Activated naive CD8-positive, alpha-beta T cell treated with anti-CD3 and anti-CD28 coated beads for 36 hours (primary cell): ENCODE data around the gene CCDC78. TPM values are rescaled to one million over a fixed set of nuclear protein-coding genes. Genes with fewer than 3 reads are reported as not detected.
"Not testable (repeated sequence)": the region's sequence is repeated elsewhere in the genome, so short reads cannot be mapped to it uniquely, and the experiment has no call there.

Source experiments
- DNase-seq: peaks from one replicate; pipeline ENCODE4 v3.0.0; 2021
- H3K27ac Mint-ChIP-seq: one replicate; pipeline ENCODE4 v1.8.0; 2022; ENCODE audit warnings: mild to moderate bottlenecking, moderate library complexity, mixed read lengths
- H3K27me3 Mint-ChIP-seq: one replicate; pipeline ENCODE4 v1.8.0; 2022; ENCODE audit warnings: mild to moderate bottlenecking, mixed read lengths
- H3K36me3 Mint-ChIP-seq: one replicate; pipeline ENCODE4 v1.8.0; 2021; ENCODE audit warnings: mild to moderate bottlenecking, mixed read lengths
- H3K4me1 Mint-ChIP-seq: one replicate; pipeline ENCODE4 v1.8.0; 2021; ENCODE audit warnings: mixed read lengths
- H3K4me3 Mint-ChIP-seq: one replicate; pipeline ENCODE4 v1.8.0; 2022; ENCODE audit warnings: mild to moderate bottlenecking, moderate library complexity, mixed read lengths
- H3K9me3 Mint-ChIP-seq: one replicate; pipeline ENCODE4 v1.8.0; 2022; ENCODE audit warnings: mixed read lengths
- total RNA-seq, 2 experiments: library from RNA; stranded (reverse); gene quantifications; one replicate each; pipeline ENCODE4 v1.2.3, GENCODE V29; 2021

CCDC78 gene
- total RNA-seq, 2 experiments from 2014 or later, result 6.5 to 8.1 TPM

DNA sequence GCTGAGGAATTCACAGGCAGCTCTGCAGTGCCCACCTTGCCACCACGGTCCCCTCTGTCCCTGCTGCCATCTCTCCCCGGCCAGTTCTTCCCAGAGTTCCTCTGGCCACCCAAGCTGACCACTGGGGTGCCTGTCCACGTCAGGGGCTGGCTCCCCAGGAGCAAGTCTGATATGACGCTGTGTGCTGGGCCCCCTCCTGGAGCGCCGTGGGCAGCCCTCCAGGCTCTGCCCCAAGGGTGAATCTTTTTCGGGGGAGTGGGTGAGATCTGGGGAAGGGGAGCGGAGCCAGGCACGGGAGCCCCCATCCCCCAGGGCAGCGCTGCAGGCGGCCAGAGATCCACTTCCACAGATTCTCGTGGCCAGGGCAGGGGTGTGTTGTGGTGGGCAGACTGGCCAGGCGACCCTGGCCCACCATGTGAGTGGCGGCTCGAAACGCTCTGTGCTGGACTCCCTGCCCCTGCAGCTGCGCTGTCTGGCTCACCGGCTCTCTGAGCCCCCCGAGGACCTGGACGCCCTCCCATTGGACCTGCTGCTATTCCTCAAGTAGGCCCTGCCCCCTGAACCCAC lies 38.0 kb upstream of the CCDC78 start:
- Mint-ChIP-seq H3K4me3 (no peak overlapping the region), H3K36me3 (no peaks in the 10 kb centered on the region), H3K27me3 (no peaks in the 10 kb centered on the region), H3K27ac (no peak overlapping the region), H3K9me3 (no peaks in the 10 kb centered on the region), H3K4me1 (no peaks in the 10 kb centered on the region)
- no peak for DNase-seq

DNA sequence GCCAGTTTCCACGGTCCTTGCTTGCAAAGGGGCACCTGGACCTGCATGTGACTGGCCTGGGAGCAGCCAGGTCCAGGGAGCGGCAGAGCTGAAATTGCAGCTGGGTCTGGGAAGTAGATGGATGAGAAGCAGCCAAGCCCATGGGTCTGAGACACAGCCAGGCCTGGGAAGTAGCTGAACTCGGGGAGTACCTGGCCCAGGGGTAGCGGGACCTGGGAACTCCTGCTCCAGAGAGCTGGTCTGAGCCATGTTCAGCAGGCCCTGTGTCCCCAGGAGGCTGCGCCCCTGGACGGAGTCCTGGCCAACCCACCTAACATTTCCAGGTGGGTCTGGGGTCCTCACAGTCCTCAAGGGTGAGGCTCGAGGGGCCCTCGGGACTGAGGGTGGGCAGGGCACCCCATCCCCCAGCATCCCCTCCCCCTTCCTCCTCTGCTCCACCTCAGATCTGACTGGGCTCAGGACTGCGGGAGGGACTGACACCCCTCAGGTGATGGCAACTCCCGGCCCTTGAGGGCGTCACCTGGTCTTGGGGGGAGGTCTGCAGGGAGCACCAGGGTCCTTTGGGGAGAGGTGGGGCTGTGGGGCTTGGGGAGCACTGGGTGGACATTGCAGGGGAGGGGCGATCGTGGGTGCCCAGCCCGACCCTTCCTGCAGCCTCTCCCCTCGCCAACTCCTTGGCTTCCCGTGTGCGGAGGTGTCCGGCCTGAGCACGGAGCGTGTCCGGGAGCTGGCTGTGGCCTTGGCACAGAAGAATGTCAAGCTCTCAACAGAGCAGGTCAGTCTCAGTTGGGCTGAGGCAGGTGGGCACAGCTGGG lies 37.3 kb upstream of the CCDC78 start:
- Mint-ChIP-seq H3K9me3 (no peaks in the 10 kb centered on the region), H3K4me1 (no peaks in the 10 kb centered on the region), H3K36me3 (no peaks in the 10 kb centered on the region), H3K4me3 (no peak overlapping the region), H3K27me3 (no peaks in the 10 kb centered on the region), H3K27ac (no peak overlapping the region)
- DNase-seq, result no peak

DNA sequence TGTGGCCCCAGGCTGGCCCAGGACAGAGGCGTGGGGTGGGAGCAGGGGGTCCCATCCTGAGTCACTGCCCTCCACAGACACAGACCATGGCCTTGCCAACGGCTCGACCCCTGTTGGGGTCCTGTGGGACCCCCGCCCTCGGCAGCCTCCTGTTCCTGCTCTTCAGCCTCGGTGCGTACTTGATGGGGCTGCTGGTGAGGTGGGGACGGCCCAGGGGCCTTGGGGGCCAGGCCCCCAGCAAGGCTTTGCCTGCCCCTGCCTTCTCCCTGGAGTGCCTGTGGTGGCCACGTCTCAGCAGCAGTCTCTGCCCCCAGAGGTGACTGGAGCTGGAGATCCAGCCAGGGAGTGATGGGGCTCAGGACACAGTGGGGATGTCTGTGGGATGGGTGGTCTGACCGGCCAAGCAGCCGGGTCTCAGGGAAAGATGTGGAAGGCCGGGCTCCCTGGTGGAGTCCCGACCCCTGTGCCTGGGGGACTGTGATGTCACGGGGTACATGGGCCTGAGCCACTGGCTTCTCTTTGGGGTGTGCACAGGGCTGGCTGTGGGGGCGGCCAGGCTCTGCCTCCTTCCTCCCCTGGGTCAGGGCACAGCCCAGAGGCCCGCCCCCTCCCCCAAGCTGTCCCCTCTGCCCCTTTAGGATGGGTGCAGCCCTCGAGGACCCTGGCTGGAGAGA lies 36.5 kb upstream of the CCDC78 start:
- no peak overlapping the region for H3K4me3 Mint-ChIP-seq
- no peaks in the 10 kb centered on the region for H3K4me1 Mint-ChIP-seq
- H3K9me3 Mint-ChIP-seq, result no peaks in the 10 kb centered on the region
- peaks cover under 1% of the 10 kb centered on the region for H3K27me3 Mint-ChIP-seq
- H3K27ac Mint-ChIP-seq, result no peak overlapping the region
- no peak for DNase-seq
- no peaks in the 10 kb centered on the region for H3K36me3 Mint-ChIP-seq

DNA sequence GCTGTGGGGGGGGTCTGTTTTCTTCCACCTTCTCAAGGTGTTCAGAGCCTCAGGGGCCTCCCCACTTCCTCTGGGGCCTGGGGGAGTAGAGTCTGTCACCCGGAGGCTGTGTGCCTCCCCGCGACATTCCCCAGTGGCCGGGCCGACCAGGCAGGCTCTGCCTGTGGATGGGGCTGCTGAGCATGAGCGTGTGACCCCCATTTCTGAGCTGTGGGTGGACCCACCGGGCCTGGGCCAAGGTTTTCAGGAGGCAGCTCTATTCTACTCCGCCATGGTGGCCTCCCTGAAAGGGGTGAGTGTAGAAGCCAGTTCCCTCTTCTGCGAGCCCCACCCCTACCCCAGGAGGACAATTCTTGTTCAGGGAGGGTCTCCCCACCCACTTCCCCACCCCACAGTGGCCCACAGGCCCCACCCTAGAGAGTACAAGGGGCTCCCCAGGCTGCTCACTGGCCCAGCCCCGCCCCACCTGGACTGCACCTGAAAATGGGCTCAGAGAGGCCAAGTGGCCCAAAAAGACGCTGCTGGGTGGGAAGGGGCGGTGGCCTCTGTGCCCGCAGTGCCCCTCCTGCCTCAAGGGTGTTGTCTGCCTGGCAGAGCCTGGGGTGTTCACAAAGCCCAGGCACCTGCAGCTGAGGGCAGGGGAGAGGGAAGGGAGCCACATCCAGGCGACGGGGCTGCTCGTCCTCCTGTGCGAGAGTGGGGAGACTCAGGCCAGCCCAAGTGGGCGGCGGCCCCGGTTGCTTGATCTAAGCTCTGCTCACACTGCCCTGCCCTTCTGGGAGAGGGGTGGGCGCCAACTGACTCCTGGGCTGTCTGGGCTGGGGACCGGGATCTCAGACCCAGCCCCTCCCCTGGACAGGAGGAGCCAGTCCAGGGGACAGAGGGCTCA lies 35.6 kb upstream of the CCDC78 start:
- H3K27ac Mint-ChIP-seq, result no peak overlapping the region
- H3K4me1 Mint-ChIP-seq, result no peaks in the 10 kb centered on the region
- DNase-seq, result no peak
- H3K36me3 Mint-ChIP-seq, result no peaks in the 10 kb centered on the region
- peaks cover 4% of the 10 kb centered on the region for H3K27me3 Mint-ChIP-seq
- H3K9me3 Mint-ChIP-seq, result no peaks in the 10 kb centered on the region
- no peak overlapping the region for H3K4me3 Mint-ChIP-seq

DNA sequence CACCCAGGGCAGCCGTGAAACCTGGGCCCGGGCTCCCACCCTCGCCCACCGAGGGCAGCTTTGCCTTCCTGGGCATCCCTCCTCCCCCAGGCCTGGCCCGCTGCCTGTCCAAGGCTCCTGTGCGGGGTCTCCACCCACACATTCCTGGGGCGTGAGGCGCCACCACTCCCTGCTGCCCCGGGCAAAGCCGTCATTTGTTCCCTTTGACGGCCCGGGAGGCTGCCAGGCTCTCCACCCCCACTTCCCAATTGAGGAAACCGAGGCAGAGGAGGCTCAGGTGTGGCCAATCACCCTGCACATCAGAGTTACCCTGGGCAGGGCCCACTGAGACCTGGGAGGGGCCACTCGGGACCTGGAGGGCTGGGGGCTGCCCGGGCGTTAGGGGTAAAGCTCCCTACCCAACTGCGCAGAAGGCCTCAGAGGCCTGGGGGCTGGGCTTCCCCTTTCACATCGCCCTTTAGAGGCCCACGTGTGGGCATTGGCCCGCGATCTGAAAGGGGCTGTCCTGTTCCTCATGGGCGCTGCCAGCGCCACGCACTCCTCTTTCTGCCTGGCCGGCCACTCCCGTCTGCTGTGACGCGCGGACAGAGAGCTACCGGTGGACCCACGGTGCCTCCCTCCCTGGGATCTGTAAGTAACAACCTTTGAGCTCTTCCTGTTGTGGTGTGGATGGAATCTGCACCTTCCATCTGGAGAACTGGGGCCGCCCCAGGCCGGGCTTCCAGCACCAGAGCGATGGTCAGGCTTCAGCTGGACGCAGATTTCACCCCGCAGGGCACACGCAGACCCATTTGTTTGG lies 34.5 kb upstream of the CCDC78 start, which contains the start of gene MSLN:
MSLN (plus strand) TSS at position 190 of the 799 bp plus-strand sequence. CDS start 1,947 bp downstream, outside the sequence.
- H3K4me3 Mint-ChIP-seq, result no peak within 1 kb of the TSS

DNA sequence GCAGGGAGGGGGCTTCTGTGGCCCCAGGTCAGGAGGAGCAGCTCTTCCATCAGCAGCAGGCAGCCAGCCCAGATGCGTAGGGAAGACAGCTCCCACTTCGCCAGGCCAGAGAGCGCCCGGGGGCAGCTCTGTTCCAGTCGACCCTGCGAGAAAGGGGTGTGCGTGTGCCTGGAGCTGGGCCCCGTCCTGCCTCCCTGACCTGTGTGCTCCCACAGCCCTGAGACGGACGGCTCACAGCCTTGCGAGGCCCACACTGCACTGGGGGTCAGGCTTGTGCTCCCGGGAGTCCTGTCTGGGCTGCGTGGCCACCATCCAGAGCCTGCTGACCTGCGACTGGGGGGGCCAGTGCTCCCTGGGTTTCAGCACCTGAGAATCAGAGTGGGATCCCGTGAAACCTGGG lies 33.8 kb upstream of the CCDC78 start:
- DNase-seq, result no peak
- no peak overlapping the region for H3K4me3 Mint-ChIP-seq
- no peaks in the 10 kb centered on the region for H3K9me3 Mint-ChIP-seq
- H3K27me3 Mint-ChIP-seq, result peaks cover 9% of the 10 kb centered on the region
- H3K27ac Mint-ChIP-seq, result no peak overlapping the region
- peaks cover 2% of the 10 kb centered on the region for H3K36me3 Mint-ChIP-seq
- no peaks in the 10 kb centered on the region for H3K4me1 Mint-ChIP-seq

More for the DNA sequence above, 34.5 kb upstream of the CCDC78 start, which contains the start of gene MSLN:
- Mint-ChIP-seq H3K36me3 (peaks cover 2% of the 10 kb centered on the region), H3K27ac (no peak within 1 kb of the TSS), H3K27me3 (peaks cover 6% of the 10 kb centered on the region), H3K4me1 (no peaks in the 10 kb centered on the region), H3K9me3 (no peaks in the 10 kb centered on the region)
- DNase-seq, result no peak

DNA sequence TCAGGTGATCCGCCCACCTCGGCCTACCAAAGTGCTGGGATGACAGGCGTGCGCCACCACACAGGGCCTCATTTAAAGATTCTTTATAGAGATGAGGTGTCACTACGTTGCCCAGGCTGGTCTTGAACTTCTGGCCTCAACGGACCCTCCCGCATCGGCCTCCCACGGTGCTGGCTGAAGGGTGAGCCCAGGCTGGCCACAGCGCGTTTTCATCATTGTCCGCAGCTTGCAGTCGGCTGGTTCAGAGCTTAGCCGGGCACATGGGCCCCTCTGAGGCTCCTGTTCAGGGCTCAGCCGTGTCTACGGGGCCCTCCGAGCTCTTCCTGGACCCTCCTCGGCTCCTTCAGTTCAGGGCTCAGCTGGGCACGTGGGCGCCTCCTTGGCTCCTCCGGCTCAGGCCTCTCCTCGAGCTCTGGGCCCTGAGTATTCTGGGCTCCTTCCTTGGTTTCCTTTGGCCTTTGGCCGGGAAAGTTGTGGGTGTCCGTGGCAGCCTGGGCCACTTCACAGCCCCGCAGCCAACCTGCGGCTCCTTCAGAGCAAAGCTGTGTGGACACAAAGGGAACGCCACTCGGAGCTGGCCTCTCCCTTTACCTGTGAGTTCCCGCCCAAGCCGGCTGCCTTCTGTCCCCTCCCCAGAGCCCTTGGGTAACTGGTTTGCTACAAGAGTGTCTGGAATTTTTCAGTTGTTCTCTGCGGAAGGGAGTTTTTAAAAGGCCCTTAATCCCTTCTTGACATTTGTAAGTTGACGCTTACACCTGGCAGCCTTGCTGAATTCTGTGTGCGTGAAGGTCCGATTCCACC lies 33.1 kb upstream of the CCDC78 start:
- peaks cover 2% of the 10 kb centered on the region for H3K36me3 Mint-ChIP-seq
- H3K4me3 Mint-ChIP-seq, result no peak overlapping the region
- no peak overlapping the region for H3K27ac Mint-ChIP-seq
- no peaks in the 10 kb centered on the region for H3K9me3 Mint-ChIP-seq
- peaks cover 9% of the 10 kb centered on the region for H3K27me3 Mint-ChIP-seq
- DNase-seq, result no peak
- peaks cover 5% of the 10 kb centered on the region for H3K4me1 Mint-ChIP-seq

DNA sequence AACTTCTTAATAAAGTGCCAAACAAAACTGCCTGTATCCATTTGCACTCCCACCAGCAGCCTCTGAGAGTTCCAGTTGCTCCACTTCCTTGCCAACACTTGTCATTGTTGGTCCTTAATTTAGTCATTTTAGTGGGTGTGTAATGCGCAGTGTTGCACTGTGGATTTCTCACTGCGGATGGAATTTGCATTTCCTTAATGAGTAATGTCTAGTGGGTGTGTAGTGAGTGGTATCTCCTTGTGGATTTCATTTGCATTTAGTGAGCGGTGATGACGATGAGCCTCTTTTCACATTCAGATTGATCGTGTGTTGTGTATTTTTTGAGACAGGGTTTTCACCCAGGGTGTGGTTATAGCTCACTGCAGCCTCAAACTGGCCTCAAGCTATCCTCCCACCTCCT lies 30.2 kb upstream of the CCDC78 start:
- no peak overlapping the region for H3K27ac Mint-ChIP-seq
- peaks cover 5% of the 10 kb centered on the region for H3K4me1 Mint-ChIP-seq
- peaks cover 9% of the 10 kb centered on the region for H3K27me3 Mint-ChIP-seq
- H3K4me3 Mint-ChIP-seq, result no peak overlapping the region
- DNase-seq, result no peak
- H3K9me3 Mint-ChIP-seq, result no peaks in the 10 kb centered on the region
- peaks cover 2% of the 10 kb centered on the region for H3K36me3 Mint-ChIP-seq

DNA sequence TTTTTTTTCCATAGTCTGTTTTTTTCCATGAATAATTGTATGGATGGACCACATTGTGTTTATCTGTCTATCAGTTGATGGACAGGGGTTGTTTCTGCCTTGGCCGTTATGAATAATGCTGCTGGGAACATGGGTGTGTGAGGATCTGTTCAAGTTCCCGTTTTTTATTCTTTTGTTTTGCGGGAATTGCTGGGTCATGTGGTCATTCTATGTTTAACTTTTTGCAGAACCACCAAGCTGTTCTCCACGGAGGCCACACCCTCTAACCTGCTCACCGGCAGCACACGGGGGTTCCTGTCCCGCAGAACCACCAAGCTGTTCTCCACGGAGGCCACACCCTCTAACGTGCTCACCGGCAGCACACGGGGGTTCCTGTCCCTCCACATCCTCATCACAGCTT lies 28.4 kb upstream of the CCDC78 start:
- H3K27me3 Mint-ChIP-seq, result peaks cover 9% of the 10 kb centered on the region
- no peak overlapping the region for H3K4me3 Mint-ChIP-seq
- H3K36me3 Mint-ChIP-seq, result peaks cover 2% of the 10 kb centered on the region
- H3K27ac Mint-ChIP-seq, result no peak overlapping the region
- no peak for DNase-seq
- peaks cover 5% of the 10 kb centered on the region for H3K4me1 Mint-ChIP-seq
- H3K9me3 Mint-ChIP-seq, result no peaks in the 10 kb centered on the region

DNA sequence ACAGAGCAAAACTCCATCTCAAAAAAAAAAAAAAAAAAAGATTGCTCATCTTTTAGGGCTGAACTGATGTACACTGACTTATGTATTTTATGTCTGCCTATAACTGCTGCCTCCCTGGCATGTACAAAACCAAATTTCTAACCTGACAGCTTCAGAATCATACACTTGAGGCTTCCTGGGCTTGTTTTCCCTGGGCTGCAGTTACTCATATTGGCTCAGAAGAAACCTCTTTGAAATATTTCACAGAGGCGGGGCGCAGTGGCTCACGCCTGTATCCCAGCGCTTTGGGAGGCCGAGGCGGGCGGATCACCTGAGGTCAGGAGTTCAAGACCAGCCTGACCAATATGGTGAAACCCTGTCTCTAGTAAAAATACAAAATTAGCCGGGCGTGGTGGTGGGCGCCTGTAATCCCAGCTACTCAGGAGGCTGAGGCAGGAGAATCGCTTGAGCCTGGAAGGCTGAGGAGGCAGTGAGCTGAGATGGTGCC lies 27.9 kb upstream of the CCDC78 start:
- H3K27me3 Mint-ChIP-seq, H3K36me3 Mint-ChIP-seq, H3K4me3 Mint-ChIP-seq, H3K4me1 Mint-ChIP-seq, DNase-seq, H3K27ac Mint-ChIP-seq, H3K9me3 Mint-ChIP-seq: not testable (repeated sequence)

DNA sequence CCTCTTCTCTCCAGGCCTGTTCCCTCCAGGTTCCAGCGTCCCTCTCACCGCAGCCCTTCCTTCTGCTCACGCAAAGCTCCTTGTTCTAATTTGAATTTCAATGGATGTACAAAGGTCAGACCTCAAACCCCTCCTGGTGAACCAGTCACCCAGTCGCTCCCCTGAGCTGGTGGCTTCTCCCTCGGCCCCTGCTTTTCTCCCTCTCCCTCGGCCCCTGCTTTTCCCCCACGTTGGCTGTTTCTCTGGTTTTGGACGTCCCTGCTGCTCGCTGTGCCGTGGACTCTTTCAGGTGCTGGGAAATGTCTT lies 25.7 kb upstream of the CCDC78 start:
- no peak for DNase-seq
- Mint-ChIP-seq H3K27me3 (peaks cover 5% of the 10 kb centered on the region), H3K36me3 (peaks cover 2% of the 10 kb centered on the region), H3K4me3 (no peak overlapping the region), H3K9me3 (no peaks in the 10 kb centered on the region), H3K4me1 (peaks cover 5% of the 10 kb centered on the region), H3K27ac (no peak overlapping the region)

DNA sequence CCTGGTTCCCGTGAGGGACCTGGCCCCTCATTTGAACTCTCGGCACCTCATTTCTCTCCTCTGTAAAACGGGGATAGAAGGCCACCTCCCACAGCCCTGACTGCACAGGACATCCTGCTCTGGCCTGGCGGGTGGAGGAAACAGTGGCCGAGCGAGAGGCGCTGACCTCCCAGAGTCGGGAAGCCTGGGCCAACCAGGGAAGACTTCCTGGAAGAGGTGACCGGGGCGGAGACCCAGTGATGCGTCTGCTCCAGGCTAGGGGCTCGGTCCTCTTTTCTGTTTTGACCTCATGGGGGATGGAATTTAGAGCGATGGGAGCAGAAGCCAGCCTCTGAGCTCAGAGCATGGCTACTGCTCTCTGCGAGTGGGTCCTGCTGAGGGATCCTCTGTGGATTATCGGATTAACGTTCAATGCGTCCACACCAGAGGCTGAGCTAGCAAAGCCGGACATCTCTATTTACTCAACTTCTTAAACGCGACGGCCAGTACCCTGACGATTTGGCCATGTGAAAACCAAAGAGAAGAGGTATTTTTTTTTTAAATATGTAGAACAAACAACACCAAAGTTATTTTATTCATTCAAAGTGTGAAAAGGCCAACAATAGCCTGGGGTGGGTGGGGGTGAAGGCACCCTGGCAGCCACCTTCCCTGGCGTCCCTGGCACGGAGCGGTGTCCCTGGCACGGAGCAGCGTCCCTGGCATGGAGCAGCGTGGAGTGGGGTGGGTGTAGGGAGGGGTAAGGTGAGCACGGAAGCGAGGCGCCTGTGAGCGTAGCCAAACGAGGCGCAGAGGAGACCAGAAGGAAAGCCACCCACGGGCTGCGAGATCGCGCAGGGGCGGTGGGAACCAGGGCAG lies 25.1 kb upstream of the CCDC78 start:
- Mint-ChIP-seq H3K9me3 (no peaks in the 10 kb centered on the region), H3K27ac (no peak overlapping the region), H3K36me3 (no peaks in the 10 kb centered on the region), H3K27me3 (peaks cover 5% of the 10 kb centered on the region), H3K4me3 (no peak overlapping the region), H3K4me1 (peaks cover 5% of the 10 kb centered on the region)
- DNase-seq, result no peak

DNA sequence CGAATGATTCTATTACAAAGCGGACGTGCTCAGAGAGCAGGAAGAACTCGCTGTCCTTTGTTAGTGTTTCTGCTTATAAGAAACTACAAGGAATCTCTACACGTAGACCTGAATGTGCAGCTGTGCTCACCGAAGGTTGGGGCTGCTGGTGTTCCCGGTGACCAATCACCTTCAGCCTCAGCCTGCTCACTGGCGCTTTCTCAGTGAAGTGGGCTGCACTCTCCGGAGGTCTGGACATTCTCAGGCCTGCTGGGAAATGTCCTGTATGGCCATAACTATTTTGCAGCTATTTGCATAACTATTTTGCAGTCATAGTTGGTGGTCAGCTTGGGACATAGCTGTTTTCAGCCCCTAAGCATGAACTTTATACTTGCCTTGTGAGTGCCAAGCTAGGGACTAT lies 24.2 kb upstream of the CCDC78 start:
- Mint-ChIP-seq H3K27ac (no peak overlapping the region), H3K27me3 (peaks cover under 1% of the 10 kb centered on the region), H3K36me3 (no peaks in the 10 kb centered on the region), H3K4me1 (peaks cover 5% of the 10 kb centered on the region), H3K4me3 (no peak overlapping the region), H3K9me3 (no peaks in the 10 kb centered on the region)
- no peak for DNase-seq
